Measurements from ENCODE around the gene ARHGAP15. TPM values are rescaled to one million over a fixed set of nuclear protein-coding genes. Genes with fewer than 3 reads are reported as not detected.

Gene ARHGAP15
- total and polyA plus RNA-seq, 7 experiments from 2014 or later, result 164 to 311 (median 201) TPM

GRCh38 chr2:143513081-143513480 lies 383.9 kb downstream of the ARHGAP15 start:
- no peak overlapping the region for H3K4me3 Mint-ChIP-seq
- Histone ChIP-seq H3K9me3 (ENCODE audit: control insufficient read depth in 2 of 3, low read length in 3 of 3) (no peaks in the 10 kb centered on the region), H3K4me1 (ENCODE audit: control insufficient read depth in 2 of 2, insufficient read depth in 2 of 2, low read length in 2 of 2) (no peaks in the 10 kb centered on the region), H3K4me3 (ENCODE audit: low read length) (no peak overlapping the region), H3K27ac (ENCODE audit: low read depth, low read length) (no peak overlapping the region), H3K27me3 (ENCODE audit: control insufficient read depth in 2 of 2, insufficient read depth in 2 of 2, low read length in 2 of 2) (no peaks in the 10 kb centered on the region), H3K36me3 (ENCODE audit: control insufficient read depth in 2 of 3, insufficient read depth in 3 of 3, low read length in 3 of 3) (peaks cover 4 to 45% (median 5%) of the 10 kb centered on the region in 3 experiments)
- ATAC-seq, result peak; percentile 67
- peaks cover 0 to 10% (median 0%) of the 10 kb centered on the region in 11 donors for H3K9me3 Mint-ChIP-seq
- peak overlapping the region in 4 of 9 donors; percentile 2 to 69 (median 48) for H3K27ac Mint-ChIP-seq
- no peaks in the 10 kb centered on the region for H3K27me3 Mint-ChIP-seq
- peaks cover 35 to 92% (median 74%) of the 10 kb centered on the region in 5 donors for H3K36me3 Mint-ChIP-seq
- intact Hi-C loops (cut with micrococcal nuclease), result no loop called here
- DNase-seq, result no peak
- H3K4me1 Mint-ChIP-seq, result peaks cover 2 to 35% (median 24%) of the 10 kb centered on the region in 7 donors
- ChIA-PET CTCF (no interaction called here), POLR2A (interaction anchor here (0.6 kb wide), 1 partner anchor 35 kb away, joined by 4 read pairs; no protein-coding TSS in a partner anchor)

DNA sequence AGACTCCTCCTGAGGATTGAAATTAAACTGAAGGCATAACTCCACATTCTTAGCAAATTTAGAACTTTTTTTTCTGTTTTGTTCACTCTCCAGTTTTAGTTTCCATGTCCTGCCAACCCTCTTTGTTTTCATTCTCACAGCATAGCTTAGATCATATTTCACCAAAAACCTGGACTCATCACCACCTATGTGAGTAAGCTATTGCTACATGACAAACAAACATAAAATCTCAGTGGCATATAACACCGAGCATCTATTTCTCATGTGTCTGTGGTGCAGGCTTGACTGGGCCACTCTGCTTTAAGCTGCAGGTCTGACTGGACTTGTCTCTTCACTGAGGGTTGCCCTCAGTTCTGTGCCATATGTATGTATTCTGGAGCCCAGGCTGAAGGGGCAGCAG lies 385.2 kb downstream of the ARHGAP15 start:
- Mint-ChIP-seq H3K4me1 (peaks cover 2 to 30% (median 18%) of the 10 kb centered on the region in 7 donors), H3K27me3 (no peaks in the 10 kb centered on the region), H3K9me3 (peaks cover 0 to 10% (median 0%) of the 10 kb centered on the region in 11 donors), H3K4me3 (no peak overlapping the region), H3K27ac (peak overlapping the region in 1 of 9 donors; percentile 51), H3K36me3 (peaks cover 33 to 89% (median 76%) of the 10 kb centered on the region in 5 donors)
- intact Hi-C loops (cut with micrococcal nuclease), result no loop called here
- ATAC-seq (no peak), DNase-seq (no peak)
- H3K27ac ChIP-seq (ENCODE audit: low read depth, low read length), result no peak overlapping the region
- no peaks in the 10 kb centered on the region for H3K4me1 ChIP-seq (ENCODE audit: control insufficient read depth in 2 of 2, insufficient read depth in 2 of 2, low read length in 2 of 2)
- peaks cover 4 to 56% (median 10%) of the 10 kb centered on the region in 3 experiments for H3K36me3 ChIP-seq (ENCODE audit: control insufficient read depth in 2 of 3, insufficient read depth in 3 of 3, low read length in 3 of 3)
- H3K4me3 ChIP-seq (ENCODE audit: low read length), result no peak overlapping the region
- ChIA-PET POLR2A (interaction anchor here (1.0 kb wide), 1 partner anchor 235 kb away, joined by 3 read pairs; no protein-coding TSS in a partner anchor), CTCF (interaction anchor here (0.6 kb wide), 1 partner anchor 58 kb away, joined by 3 read pairs; no protein-coding TSS in a partner anchor)
- no peaks in the 10 kb centered on the region for H3K9me3 ChIP-seq (ENCODE audit: control insufficient read depth in 2 of 3, low read length in 3 of 3)
- H3K27me3 ChIP-seq (ENCODE audit: control insufficient read depth in 2 of 2, insufficient read depth in 2 of 2, low read length in 2 of 2), result no peaks in the 10 kb centered on the region

DNA sequence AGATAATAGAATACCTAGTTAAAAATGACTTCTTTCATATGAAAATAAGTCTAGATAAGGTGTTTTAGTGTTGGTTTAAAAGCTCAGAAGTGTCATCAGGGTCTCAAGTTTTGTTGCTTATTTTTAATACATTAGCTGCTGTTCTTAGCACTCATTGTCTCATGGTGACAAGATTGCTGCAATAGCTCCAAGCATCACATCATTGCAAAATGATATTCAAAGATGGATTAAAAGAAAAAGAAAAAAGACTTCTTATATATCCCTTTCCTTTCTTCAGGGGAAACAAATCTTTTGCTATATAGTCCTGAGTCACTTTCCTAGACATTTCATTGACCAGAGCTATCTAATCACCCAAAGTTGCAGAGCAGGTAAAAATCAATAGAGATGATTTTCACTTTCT lies 386.1 kb downstream of the ARHGAP15 start:
- H3K4me1 Mint-ChIP-seq, result peaks cover 2 to 36% (median 26%) of the 10 kb centered on the region in 7 donors
- H3K27ac Mint-ChIP-seq, result no peak overlapping the region
- H3K4me1 ChIP-seq (ENCODE audit: control insufficient read depth in 2 of 2, insufficient read depth in 2 of 2, low read length in 2 of 2), result no peaks in the 10 kb centered on the region
- H3K27me3 Mint-ChIP-seq, result no peaks in the 10 kb centered on the region
- H3K36me3 Mint-ChIP-seq, result peaks cover 39 to 92% (median 82%) of the 10 kb centered on the region in 5 donors
- no peak overlapping the region for H3K27ac ChIP-seq (ENCODE audit: low read depth, low read length)
- peaks cover 4 to 63% (median 18%) of the 10 kb centered on the region in 3 experiments for H3K36me3 ChIP-seq (ENCODE audit: control insufficient read depth in 2 of 3, insufficient read depth in 3 of 3, low read length in 3 of 3)
- ChIA-PET CTCF (no interaction called here), POLR2A (no interaction called here)
- H3K27me3 ChIP-seq (ENCODE audit: control insufficient read depth in 2 of 2, insufficient read depth in 2 of 2, low read length in 2 of 2), result no peaks in the 10 kb centered on the region
- no peak for ATAC-seq
- no peak overlapping the region for H3K4me3 ChIP-seq (ENCODE audit: low read length)
- DNase-seq, result no peak
- H3K4me3 Mint-ChIP-seq, result no peak overlapping the region
- intact Hi-C loops (cut with micrococcal nuclease), result no loop called here
- H3K9me3 Mint-ChIP-seq, result peaks cover 0 to 10% (median 0%) of the 10 kb centered on the region in 11 donors
- H3K9me3 ChIP-seq (ENCODE audit: control insufficient read depth in 2 of 3, low read length in 3 of 3), result no peaks in the 10 kb centered on the region

- peaks cover 2 to 41% (median 18%) of the 10 kb centered on the region in 3 experiments for H3K36me3 ChIP-seq (ENCODE audit: control insufficient read depth in 2 of 3, insufficient read depth in 3 of 3, low read length in 3 of 3)
- H3K4me3 ChIP-seq (ENCODE audit: low read length), result no peak overlapping the region
- Mint-ChIP-seq H3K27ac (peak overlapping the region in 2 of 9 donors; percentile 36 to 56), H3K27me3 (no peaks in the 10 kb centered on the region), H3K36me3 (peaks cover 27 to 80% (median 64%) of the 10 kb centered on the region in 5 donors), H3K9me3 (peaks cover 0 to 3% (median 0%) of the 10 kb centered on the region in 11 donors), H3K4me1 (peaks cover 13 to 66% (median 50%) of the 10 kb centered on the region in 7 donors), H3K4me3 (no peak overlapping the region)
- no peaks in the 10 kb centered on the region for H3K9me3 ChIP-seq (ENCODE audit: control insufficient read depth in 2 of 3, low read length in 3 of 3)
- H3K4me1 ChIP-seq (ENCODE audit: control insufficient read depth in 2 of 2, insufficient read depth in 2 of 2, low read length in 2 of 2), result peaks cover 0 to 19% of the 10 kb centered on the region in 2 donors
- ChIA-PET CTCF (no interaction called here), POLR2A (no interaction called here)
- no peak for DNase-seq
- intact Hi-C loops (cut with micrococcal nuclease), result no loop called here
- ATAC-seq, result no peak
- H3K27ac ChIP-seq (ENCODE audit: low read depth, low read length), result no peak overlapping the region
- no peaks in the 10 kb centered on the region for H3K27me3 ChIP-seq (ENCODE audit: control insufficient read depth in 2 of 2, insufficient read depth in 2 of 2, low read length in 2 of 2)
Observed at GRCh38 chr2:143519521-143519920, 390.3 kb downstream of the ARHGAP15 start.

DNA sequence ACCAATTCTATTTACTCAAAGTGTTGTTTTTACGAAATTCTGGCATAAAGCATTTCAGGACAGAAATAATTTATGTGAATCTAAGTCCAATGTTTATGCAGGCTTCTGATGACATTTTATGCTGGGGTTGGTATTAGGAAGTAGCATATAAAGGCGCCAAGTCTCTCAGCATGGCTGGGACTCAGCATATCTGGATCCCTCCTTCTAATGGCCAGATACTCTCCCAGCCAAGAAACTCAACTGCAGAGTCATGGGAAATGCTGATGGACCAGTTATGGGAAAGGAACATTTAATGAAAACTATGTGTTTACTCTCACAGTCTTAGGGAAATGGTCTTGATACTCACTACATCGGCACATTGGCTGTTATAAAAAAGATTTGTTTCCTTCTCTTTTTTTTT lies 392.2 kb downstream of the ARHGAP15 start:
- peaks cover 18 to 74% (median 49%) of the 10 kb centered on the region in 5 donors for H3K36me3 Mint-ChIP-seq
- Histone ChIP-seq H3K9me3 (ENCODE audit: control insufficient read depth in 2 of 3, low read length in 3 of 3) (no peaks in the 10 kb centered on the region), H3K4me1 (ENCODE audit: control insufficient read depth in 2 of 2, insufficient read depth in 2 of 2, low read length in 2 of 2) (peaks cover 0 to 32% of the 10 kb centered on the region in 2 donors), H3K27ac (ENCODE audit: low read depth, low read length) (no peak overlapping the region), H3K4me3 (ENCODE audit: low read length) (no peak overlapping the region), H3K27me3 (ENCODE audit: control insufficient read depth in 2 of 2, insufficient read depth in 2 of 2, low read length in 2 of 2) (no peaks in the 10 kb centered on the region), H3K36me3 (ENCODE audit: control insufficient read depth in 2 of 3, insufficient read depth in 3 of 3, low read length in 3 of 3) (peaks cover 0 to 33% (median 13%) of the 10 kb centered on the region in 3 experiments)
- intact Hi-C loops (cut with micrococcal nuclease), result no loop called here
- H3K27ac Mint-ChIP-seq, result peak overlapping the region in 4 of 9 donors; percentile 10 to 77 (median 48)
- peaks cover 0 to 1% (median 0%) of the 10 kb centered on the region in 11 donors for H3K9me3 Mint-ChIP-seq
- DNase-seq, result no peak
- no peaks in the 10 kb centered on the region for H3K27me3 Mint-ChIP-seq
- POLR2A ChIA-PET, result no interaction called here
- peak overlapping the region in 2 of 10 donors; percentile 0 to 4 for H3K4me3 Mint-ChIP-seq
- CTCF ChIA-PET, result no interaction called here
- ATAC-seq, result no peak
- H3K4me1 Mint-ChIP-seq, result peaks cover 27 to 73% (median 64%) of the 10 kb centered on the region in 7 donors

DNA sequence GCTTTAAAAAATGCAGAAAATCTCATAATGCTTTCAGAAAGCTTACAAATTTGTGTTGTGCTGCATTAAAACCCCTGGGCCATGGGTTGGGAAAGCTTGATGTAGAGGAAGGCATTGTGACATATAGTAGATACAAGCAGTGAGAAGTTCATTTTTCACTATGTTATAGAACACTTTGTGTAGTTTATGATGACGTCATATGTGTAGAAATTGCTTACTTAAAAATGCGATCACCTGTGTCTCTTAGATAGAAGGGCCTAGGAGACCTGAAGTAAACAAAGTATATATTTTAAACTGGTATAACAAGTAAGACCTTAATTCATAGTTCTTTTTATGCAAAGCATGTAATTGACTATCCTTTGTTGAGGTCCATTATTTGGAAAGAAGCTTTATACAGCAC lies 393.5 kb downstream of the ARHGAP15 start:
- DNase-seq (no peak), ATAC-seq (no peak)
- Mint-ChIP-seq H3K4me3 (peak overlapping the region in 1 of 10 donors; percentile 20), H3K4me1 (peaks cover 20 to 71% (median 64%) of the 10 kb centered on the region in 7 donors), H3K9me3 (peaks cover 0 to 1% (median 0%) of the 10 kb centered on the region in 11 donors), H3K27me3 (no peaks in the 10 kb centered on the region), H3K36me3 (peaks cover 18 to 66% (median 41%) of the 10 kb centered on the region in 5 donors), H3K27ac (peak overlapping the region in 7 of 9 donors; percentile 8 to 77 (median 35))
- intact Hi-C loops (cut with micrococcal nuclease), result no loop called here
- ChIA-PET CTCF (no interaction called here), POLR2A (no interaction called here)
- no peak overlapping the region for H3K4me3 ChIP-seq (ENCODE audit: low read length)
- H3K27ac ChIP-seq (ENCODE audit: low read depth, low read length), result no peak overlapping the region
- no peaks in the 10 kb centered on the region for H3K9me3 ChIP-seq (ENCODE audit: control insufficient read depth in 2 of 3, low read length in 3 of 3)
- H3K36me3 ChIP-seq (ENCODE audit: control insufficient read depth in 2 of 3, insufficient read depth in 3 of 3, low read length in 3 of 3), result peaks cover 0 to 29% (median 13%) of the 10 kb centered on the region in 3 experiments
- no peaks in the 10 kb centered on the region for H3K27me3 ChIP-seq (ENCODE audit: control insufficient read depth in 2 of 2, insufficient read depth in 2 of 2, low read length in 2 of 2)
- H3K4me1 ChIP-seq (ENCODE audit: control insufficient read depth in 2 of 2, insufficient read depth in 2 of 2, low read length in 2 of 2), result peaks cover 0 to 32% of the 10 kb centered on the region in 2 donors

Data from naive thymus-derived CD4-positive, alpha-beta T cell (primary cell).